Upper lobe of right lung (tissue), 1 donor: ENCODE measurements around the gene ZNF672. TPM values are rescaled to one million over a fixed set of nuclear protein-coding genes. Genes with fewer than 3 reads are reported as not detected.

Experiments
- ATAC-seq: fragments of 200-7000 bp; cut with Tn5 transposase; one replicate; pipeline ENCODE4 v1.9.1; 2020; ENCODE audit warnings: mild to moderate bottlenecking, moderate library complexity
- DNase-seq: peaks from one replicate; pipeline ENCODE4 v3.0.0-alpha.2; 2020
- H3K27ac ChIP-seq: fragments of 200-600 bp; one replicate; pipeline ENCODE4 v1.8.0; 2022
- H3K27me3 ChIP-seq: fragments of 200-600 bp; one replicate; pipeline ENCODE4 v1.8.0; 2022; ENCODE audit warnings: mild to moderate bottlenecking
- H3K36me3 ChIP-seq: fragments of 200-600 bp; one replicate; pipeline ENCODE4 v1.8.0; 2022
- H3K4me1 ChIP-seq: fragments of 200-600 bp; one replicate; pipeline ENCODE4 v1.8.0; 2022
- H3K4me3 ChIP-seq: fragments of 200-600 bp; one replicate; pipeline ENCODE4 v1.8.0; 2022; ENCODE audit warnings: mild to moderate bottlenecking
- H3K9me3 ChIP-seq: fragments of 200-600 bp; one replicate; pipeline ENCODE4 v1.8.0; 2022
- intact Hi-C: fragments of 100-400 bp; cut with DNase I; formaldehyde crosslinking; loops from one replicate; pipeline ENCODE4 v1.11.0; 2022
- total RNA-seq: library from RNA; stranded (reverse); fragmentation: NEBNext Ultra II Directional; extraction: Animal tissue kit (Norgen Biotek cat#: 25700); gene quantifications from one replicate; pipeline ENCODE4 v1.2.1, GENCODE V29; 2021
- TF ChIP-seq, protein P1 (sequence below): fragments of 200-600 bp; IDR thresholded peaks from one replicate; pipeline ENCODE4 v1.8.0; 2022; ENCODE audit warnings: antibody characterized with exemption
- donor health status: DM: no; HTN: yes; CAD: no; lungs with severe emphysema.

ZNF672 gene
- total RNA-seq, 1 donor from 2014 or later, result 38.1 TPM

GRCh38 chr1:248810727-248811513, 27.1 kb upstream of the ZNF672 start:
- Histone ChIP-seq H3K27ac (no peak overlapping the region), H3K4me3 (no peak overlapping the region), H3K4me1 (peaks cover 23% of the 10 kb centered on the region), H3K36me3 (peaks cover 50% of the 10 kb centered on the region), H3K27me3 (no peaks in the 10 kb centered on the region), H3K9me3 (no peaks in the 10 kb centered on the region)
- TF ChIP-seq, protein P1, sequence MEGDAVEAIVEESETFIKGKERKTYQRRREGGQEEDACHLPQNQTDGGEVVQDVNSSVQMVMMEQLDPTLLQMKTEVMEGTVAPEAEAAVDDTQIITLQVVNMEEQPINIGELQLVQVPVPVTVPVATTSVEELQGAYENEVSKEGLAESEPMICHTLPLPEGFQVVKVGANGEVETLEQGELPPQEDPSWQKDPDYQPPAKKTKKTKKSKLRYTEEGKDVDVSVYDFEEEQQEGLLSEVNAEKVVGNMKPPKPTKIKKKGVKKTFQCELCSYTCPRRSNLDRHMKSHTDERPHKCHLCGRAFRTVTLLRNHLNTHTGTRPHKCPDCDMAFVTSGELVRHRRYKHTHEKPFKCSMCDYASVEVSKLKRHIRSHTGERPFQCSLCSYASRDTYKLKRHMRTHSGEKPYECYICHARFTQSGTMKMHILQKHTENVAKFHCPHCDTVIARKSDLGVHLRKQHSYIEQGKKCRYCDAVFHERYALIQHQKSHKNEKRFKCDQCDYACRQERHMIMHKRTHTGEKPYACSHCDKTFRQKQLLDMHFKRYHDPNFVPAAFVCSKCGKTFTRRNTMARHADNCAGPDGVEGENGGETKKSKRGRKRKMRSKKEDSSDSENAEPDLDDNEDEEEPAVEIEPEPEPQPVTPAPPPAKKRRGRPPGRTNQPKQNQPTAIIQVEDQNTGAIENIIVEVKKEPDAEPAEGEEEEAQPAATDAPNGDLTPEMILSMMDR, result no peak
- intact Hi-C loops, result no loop called here
- DNase-seq (no peak), ATAC-seq (no peak)

GRCh38 chr1:248811514-248812490, 26.2 kb upstream of the ZNF672 start:
- ATAC-seq, result peak; percentile 35
- TF ChIP-seq, protein P1, result no peak

DNA sequence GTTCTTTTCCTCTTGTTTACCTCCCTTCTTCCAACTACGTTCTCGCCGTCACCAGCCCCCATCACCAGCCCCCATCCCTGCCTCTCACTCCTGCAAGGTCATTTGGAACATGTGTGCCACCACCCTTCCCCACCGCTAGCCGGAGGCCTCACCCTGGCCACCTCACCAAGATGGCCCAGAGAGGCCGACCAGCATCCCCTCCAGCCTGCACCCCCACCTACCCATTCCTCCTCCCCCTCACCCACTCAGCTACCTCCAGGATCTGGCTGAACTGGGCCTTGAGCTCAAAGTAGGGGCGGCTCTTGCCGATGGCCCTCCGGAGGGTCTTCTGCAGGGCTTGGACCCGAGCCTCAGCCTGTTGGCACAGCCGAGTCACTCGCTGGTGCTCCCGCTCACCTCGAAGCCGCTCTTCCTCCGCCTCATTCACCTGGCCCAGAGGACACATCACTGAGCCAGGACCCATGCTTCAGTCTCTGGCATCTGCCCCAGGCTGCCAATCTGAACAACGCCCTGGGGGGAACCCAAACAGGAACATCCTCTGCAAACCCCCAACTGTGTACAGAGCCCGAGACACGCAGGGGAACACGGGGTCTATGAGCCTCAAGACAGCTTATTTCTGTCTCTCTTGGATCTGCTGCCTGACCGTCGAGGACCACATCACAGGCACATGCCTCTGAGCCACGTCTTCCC, 25.1 kb upstream of the ZNF672 start:
- Histone ChIP-seq H3K4me3 (no peak overlapping the region), H3K27me3 (no peaks in the 10 kb centered on the region), H3K4me1 (peaks cover 9% of the 10 kb centered on the region), H3K9me3 (no peaks in the 10 kb centered on the region), H3K36me3 (peaks cover 58% of the 10 kb centered on the region), H3K27ac (no peak overlapping the region)
- TF ChIP-seq, protein P1, result no peak
- no peak for DNase-seq
- no peak for ATAC-seq
- intact Hi-C loops, result no loop called here

More at GRCh38 chr1:248811514-248812490, 26.2 kb upstream of the ZNF672 start:
- peaks cover 15% of the 10 kb centered on the region for H3K4me1 ChIP-seq
- H3K36me3 ChIP-seq, result peaks cover 58% of the 10 kb centered on the region
- intact Hi-C loops, result no loop called here
- no peaks in the 10 kb centered on the region for H3K9me3 ChIP-seq
- no peak for DNase-seq
- no peak overlapping the region for H3K4me3 ChIP-seq
- H3K27ac ChIP-seq, result no peak overlapping the region
- H3K27me3 ChIP-seq, result no peaks in the 10 kb centered on the region

GRCh38 chr1:248813546-248813945, 24.5 kb upstream of the ZNF672 start:
- Histone ChIP-seq H3K27me3 (no peaks in the 10 kb centered on the region), H3K27ac (no peak overlapping the region), H3K4me3 (no peak overlapping the region), H3K9me3 (no peaks in the 10 kb centered on the region), H3K4me1 (peaks cover 10% of the 10 kb centered on the region), H3K36me3 (peaks cover 58% of the 10 kb centered on the region)
- no peak for ATAC-seq
- TF ChIP-seq, protein P1, result no peak
- intact Hi-C loops, result no loop called here
- DNase-seq, result no peak

GRCh38 chr1:248814351-248814750, 23.7 kb upstream of the ZNF672 start:
- TF ChIP-seq, protein P1, result no peak
- H3K36me3 ChIP-seq, result peaks cover 58% of the 10 kb centered on the region
- intact Hi-C loops, result no loop called here
- H3K9me3 ChIP-seq, result no peaks in the 10 kb centered on the region
- no peak overlapping the region for H3K4me3 ChIP-seq
- peaks cover 13% of the 10 kb centered on the region for H3K4me1 ChIP-seq
- no peak for DNase-seq
- no peaks in the 10 kb centered on the region for H3K27me3 ChIP-seq
- no peak for ATAC-seq
- no peak overlapping the region for H3K27ac ChIP-seq
